Stimulated activated CD8-positive, alpha-beta memory T cell treated with anti-CD3 and anti-CD28 coated beads, Interleukin-12 subunit alpha, Interleukin-12 subunit beta, amount 100 ng/mL, for 4 hours (primary cell): ENCODE measurements around the gene ARSD.
A peak's percentile ranks its signal among the peaks of the same experiment; 100 is the strongest.
"Not testable (repeated sequence)": the region's sequence is repeated elsewhere in the genome, so short reads cannot be mapped to it uniquely, and the experiment has no call there.

ENCODE experiments used
- DNase-seq: peaks from one replicate; pipeline ENCODE4 v3.0.0-alpha.2; 2020; ENCODE audit warnings: low read depth

ARSD gene

DNA sequence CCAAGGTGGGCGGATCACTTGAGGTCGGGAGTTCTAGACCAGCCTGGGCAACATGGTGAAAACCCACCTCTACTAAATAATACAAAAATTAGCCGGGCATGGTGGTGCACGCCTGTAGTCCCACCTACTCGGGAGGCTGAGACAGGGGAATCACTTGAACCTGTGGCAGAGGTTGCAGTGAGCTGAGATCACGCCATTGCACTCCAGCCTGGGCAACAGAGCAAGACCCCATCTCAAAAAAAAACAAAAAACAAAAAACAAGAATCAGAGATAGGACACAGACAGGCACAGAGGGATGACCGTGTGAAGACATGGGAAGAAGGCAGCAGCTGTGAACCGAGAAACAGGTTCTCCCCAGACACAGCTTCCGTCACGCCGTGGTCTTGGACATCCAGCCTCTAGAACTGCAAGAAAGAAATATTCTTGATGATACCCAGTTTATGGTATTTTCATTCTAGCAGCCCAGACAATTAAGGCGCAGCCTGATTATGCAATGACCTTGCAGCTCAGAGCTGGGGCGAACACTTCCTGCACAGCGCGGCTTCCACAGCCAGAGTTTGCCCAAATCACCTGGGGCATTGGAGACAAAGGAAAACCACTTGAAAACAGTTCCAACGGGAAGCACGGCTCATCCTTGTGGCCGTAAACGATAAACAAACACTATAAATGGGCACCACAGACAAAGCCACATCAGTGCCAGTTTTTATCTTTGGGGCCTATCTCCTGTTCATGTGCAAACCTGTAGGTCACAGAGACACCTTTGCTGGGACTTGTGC is 4.2 kb upstream of the ARSD start:
- no peak for DNase-seq

DNA sequence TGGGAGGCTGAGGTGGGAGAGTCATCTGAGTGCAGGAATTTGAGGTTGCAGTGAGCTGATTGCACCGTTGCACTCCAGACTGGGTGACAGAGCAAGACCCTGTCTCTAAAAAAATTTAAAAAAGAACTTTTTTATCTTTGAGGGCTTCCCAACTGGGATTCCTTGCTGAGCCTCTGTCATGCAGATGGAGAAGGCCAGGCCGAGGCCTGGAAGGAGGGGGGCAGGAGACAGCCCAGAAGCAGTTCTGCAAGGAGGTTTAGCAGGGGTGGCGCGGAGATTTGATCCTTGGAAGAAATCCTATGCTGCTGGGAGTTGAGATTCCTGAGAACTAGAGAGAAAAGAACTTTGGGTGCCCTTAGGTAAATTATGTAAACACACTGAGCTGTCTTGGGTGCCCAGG is 2.5 kb upstream of the ARSD start:
- DNase-seq: no peak

DNA sequence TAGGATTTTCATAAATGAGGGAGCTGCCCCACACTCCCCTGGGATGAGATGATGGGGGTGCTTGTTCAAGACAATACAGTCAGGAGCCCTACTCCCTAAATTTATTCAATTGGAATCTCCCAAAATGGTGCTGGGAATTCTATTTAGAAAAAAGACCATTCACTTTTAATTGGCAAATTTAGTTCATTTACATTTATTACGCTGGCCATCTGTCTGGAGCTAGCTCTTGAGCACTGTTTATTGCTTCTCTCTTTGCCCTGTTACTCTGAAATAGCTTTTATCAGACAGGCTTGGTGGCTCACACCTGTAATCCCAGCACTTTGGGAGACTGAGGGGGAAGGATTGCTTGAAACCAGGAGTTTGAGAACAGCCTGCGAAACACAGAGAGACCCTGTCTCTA is 2.0 kb upstream of the ARSD start:
- DNase-seq: no peak

DNA sequence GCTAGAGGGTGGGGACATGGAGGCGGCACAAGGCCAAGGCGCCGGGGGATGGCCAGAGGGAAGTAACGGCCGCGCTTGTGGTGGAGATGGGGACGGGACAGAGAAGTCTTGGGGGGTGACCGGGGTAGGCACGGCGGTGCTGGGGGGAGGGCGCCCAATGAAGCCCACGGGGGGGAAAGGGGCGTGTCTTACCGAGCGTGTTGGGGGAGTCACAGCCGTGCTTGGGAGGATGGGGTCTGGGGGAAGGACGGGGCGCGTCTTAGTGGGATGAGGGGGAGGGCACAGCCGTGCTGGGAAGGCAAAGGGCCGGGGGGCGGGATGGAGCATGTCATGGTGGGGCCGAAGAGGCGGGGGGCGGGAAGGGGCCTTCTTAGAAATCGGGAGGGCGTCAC is 952 bp downstream of the ARSD start:
- no peak for DNase-seq

DNA sequence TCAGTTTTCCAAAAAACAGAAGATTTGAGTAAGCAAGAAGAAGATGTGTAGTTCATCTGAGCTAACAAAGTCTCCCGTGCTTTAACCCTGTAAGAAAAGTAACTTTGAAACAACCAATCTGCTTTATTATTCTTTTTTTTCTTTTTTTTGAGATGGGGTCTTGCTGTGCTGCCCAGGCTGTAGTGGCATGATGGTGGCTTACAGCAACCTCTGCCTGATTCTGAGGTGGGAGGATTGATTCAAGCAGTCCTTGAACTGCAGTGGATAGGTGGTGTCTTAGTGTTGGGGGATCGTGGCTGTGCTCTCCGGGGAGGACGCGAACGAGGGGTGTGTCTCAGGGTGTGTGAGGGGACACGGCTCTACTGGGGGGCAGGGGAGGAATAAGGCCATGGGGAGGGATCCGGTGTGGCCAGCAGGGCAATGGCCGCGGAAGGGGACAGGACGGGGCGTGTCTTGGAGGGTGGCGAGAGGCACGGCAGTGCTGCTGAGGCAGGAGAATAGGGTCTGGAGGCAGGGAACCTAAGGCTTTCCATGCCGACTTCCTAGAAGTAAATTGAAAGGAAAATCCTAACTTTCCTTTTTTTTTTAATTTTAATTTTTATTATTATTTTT is 2.4 kb downstream of the ARSD start:
- no peak for DNase-seq

DNA sequence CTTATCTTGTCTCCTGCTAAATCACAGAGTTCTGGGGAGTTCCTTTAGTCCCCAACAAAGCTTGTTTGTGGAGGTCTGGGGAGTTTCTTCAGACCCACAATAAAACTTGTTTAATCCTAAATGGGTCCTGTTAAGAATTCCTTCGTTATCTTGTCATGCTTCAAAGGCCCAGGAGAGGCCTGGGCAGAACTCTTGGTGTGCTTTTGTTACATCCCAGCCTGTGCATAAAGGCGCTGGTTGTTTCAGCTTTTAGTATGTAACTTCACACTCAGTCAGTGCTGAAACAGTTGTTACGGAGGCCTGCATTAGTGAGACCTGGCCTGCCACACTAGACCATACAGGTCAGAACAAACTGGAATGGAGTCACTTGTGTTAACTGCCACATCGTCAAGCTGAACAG is 2.9 kb downstream of the ARSD start:
- not testable (repeated sequence) for DNase-seq

GRCh38 chrX:2924151-2924550 is 5.0 kb downstream of the ARSD start:
- DNase-seq: no peak

DNA sequence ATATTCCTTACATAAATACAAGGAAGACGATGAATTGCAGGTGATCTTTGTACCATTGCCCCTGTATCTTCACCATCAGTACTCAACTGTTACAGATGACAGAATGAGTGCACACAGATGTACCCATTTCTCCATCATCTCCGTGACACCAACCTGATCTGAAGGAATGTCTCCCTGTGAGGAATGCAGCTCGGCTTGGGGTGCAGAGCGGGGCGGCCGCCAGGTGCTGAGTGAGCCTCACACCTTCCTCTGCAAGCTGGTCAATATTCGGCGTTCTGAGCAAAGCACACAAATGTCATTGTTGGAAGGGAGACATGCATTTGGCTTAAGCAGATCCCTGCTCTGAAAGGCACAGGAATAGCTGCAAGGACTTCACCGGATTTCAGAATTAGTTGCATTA is 7.4 kb downstream of the ARSD start:
- DNase-seq: no peak

DNA sequence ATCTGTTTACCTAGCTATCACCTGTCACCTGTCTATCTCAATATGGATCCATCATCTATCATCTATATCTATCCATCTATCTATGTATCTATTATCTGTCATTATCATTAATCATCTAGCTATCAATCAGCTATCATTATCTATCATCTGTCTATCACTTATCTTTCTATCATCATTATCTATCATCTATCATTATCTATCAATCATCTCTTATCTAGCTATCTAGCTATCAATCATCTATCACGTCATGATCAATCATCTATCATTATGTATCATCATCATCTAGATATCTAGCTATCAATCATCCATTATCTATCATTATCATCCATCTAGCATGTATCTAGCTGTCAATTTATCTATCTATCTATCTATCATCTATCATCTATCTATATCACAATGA is 7.9 kb downstream of the ARSD start:
- no peak for DNase-seq

DNA sequence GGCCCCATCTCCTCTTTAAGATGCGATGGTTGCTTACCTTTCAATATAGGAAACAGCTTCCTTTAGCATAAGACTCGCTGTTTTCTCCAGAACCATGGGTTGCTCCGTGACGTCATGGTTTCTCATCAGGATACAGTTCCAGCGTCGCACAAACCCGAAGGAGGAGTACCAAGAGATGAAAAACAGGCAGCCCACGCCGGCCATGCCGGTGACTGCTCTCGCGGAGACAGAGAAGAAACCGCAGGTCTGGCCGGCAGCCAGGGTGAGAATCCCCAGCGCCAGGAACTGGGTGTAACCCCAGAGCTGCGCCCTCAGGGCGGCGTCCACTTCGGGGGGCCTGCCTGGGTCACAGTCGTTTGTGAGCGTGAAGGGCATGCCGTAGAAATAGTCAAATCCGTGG is 11.4 kb downstream of the ARSD start:
- DNase-seq: no peak

- DNase-seq: no peak
Observed at GRCh38 chrX:2913118-2913517, 16.0 kb downstream of the ARSD start.

- no peak for DNase-seq
Observed at GRCh38 chrX:2910109-2910508, 19.0 kb downstream of the ARSD start.

DNA sequence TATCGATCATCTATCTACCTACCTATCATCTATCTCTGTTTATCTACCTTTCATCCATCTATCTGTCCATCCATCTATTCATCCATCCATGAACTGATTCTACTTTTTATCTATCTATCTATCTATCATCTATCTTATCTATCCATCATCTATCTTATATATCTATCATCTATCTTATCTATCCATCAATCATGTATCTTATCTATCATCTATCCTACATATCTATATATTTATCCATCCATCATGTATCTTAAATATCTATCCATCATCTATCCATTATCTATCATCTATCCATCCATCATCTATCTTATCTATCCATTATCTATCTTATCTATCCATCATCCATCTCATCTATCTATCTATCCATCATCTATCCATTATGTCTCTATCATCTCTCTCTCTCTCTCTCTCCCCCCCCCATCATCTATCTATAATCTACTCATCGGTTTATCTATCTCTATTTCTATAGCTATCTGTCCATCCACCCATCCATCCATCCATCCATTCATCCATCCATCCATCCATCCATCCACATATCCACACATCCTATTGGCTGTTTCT is 20.9 kb downstream of the ARSD start:
- DNase-seq: no peak

GRCh38 chrX:2907295-2907694 is 21.8 kb downstream of the ARSD start:
- DNase-seq: no peak

GRCh38 chrX:2903366-2903765 is 25.8 kb downstream of the ARSD start:
- no peak for DNase-seq

- no peak for DNase-seq
Observed at GRCh38 chrX:2902841-2903240, 26.3 kb downstream of the ARSD start.

DNA sequence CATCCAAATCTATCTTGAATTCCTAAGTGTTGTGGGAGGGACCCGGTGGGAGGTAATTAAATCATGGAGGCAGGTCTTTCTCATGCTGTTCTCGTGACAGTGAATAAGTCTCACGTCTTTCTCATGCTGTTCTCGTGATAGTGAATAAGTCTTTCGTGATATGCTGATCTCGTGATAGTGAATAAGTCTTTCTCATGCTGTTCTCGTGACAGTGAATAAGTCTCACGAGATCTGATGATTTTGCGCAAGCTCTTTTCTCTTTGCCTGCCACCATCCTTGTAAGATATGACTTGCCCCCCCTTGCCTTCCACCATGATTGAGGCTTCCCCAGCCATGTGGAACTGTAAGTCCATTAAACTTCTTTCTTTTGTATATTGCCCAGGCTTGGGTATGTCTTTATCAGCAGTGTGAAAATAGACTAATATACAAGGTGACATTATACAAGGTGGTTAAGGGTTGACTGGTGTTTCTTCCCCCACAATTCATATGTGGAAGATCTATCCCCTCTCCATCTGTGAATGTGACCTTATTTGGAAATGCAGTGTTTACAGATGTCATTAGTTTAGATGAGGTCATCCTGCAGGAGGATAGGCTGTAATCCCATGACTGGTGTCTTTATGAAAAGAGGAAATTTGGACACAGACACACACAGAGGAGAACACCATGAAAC is 27.6 kb downstream of the ARSD start:
- DNase-seq: no peak

GRCh38 chrX:2898846-2899512 is 30.2 kb downstream of the ARSD start:
- no peak for DNase-seq

GRCh38 chrX:2897690-2898623 is 31.2 kb downstream of the ARSD start:
- DNase-seq: peak; percentile 6

DNA sequence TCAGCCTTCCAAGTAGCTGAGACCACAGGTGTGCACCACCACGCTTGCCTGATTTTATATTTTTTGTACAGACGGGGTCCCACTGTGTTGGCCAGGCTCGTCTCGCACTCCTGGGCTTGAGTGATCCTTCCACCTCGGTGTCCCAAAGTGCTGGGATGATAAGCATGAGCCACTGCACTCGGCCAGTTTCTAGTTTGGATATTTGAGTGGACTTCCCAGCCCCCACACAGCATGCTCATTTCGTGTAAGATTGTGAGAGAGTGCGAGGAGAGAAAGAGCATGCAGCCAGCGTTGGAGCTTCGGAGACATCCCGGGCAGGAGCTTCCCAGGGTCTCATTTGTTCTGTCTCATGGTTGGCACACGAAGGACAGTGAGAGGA is 31.8 kb downstream of the ARSD start:
- DNase-seq: no peak

- no peak for DNase-seq
Observed at GRCh38 chrX:2894885-2895292, 34.2 kb downstream of the ARSD start.

- no peak for DNase-seq
Observed at GRCh38 chrX:2892816-2893215, 36.3 kb downstream of the ARSD start.
